GM18868 (cell line): ENCODE data around the gene LEPROT.
"Not testable (repeated sequence)": the region's sequence is repeated elsewhere in the genome, so short reads cannot be mapped to it uniquely, and the experiment has no call there.

ENCODE experiments used
- ATAC-seq: cut with Tn5 transposase; IDR thresholded peaks from one replicate; pipeline ENCODE4 v1.9.1; 2021; ENCODE audit warnings: mild to moderate bottlenecking, moderate library complexity; ENCODE audit not compliant: unreplicated experiment

LEPROT gene

GRCh38 chr1:65435987-65436386, 15.5 kb downstream of the LEPROT start:
- ATAC-seq, result no peak

DNA sequence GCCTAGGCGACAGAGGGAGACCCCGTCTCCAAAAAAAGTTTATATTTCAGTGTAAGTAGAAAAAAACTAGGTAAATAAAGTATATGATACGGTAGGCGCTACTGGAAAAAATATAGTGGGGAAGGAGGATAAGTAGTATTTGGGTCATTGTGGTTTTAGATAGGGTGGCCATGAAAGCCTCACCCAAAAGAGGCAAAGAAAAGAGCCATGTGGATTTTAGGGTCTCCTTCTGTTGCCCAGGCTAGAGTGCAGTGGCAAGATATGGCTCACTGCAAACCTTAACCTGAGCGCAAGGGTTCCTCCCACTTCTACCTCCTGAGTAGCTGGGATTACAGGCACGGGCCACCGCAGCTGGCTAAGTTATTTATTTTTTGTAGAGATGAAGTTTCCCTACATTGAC, 17.1 kb downstream of the LEPROT start:
- no peak for ATAC-seq

- ATAC-seq, result no peak
Measured at GRCh38 chr1:65440322-65440900, 19.9 kb downstream of the LEPROT start.

DNA sequence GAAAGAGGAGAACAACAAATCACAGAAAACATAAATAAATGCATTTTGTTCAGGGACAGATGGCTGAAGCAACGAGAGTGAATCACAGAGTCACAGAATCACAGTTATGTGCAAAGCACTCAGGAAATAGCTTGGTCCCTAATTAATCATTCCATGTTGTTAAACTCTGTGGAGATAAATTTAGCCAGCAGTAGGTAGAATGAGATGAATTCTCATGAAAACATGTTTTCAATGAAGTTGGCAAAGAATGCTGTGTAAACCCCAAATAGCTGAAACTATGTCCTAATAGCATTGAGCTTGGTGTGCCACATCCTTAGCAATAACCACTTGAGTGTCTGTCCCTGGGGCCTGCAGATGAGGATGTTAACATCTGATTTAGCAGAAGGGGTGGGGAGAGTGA, 20.4 kb downstream of the LEPROT start:
- ATAC-seq, result no peak

GRCh38 chr1:65441464-65441863, 21.0 kb downstream of the LEPROT start:
- ATAC-seq, result no peak

GRCh38 chr1:65442442-65442841, 22.0 kb downstream of the LEPROT start:
- ATAC-seq, result no peak

DNA sequence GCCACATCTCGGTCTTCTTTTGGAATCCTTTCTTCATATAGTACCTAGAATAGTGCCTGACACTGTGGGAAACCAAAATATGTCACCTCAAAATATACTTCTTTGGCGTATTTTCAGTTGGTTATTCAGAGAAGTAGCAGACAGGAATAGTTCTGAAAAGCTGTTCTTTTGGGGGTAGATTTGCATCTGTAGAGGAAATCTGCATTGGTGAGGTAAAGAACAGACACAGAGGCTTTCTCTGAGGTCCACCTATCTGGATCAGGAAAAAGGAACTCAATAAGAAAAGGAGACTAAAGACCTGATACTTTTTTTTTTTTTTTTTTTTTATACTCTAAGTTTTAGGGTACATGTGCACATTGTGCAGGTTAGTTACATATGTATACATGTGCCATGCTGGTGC, 23.2 kb downstream of the LEPROT start:
- no peak for ATAC-seq

DNA sequence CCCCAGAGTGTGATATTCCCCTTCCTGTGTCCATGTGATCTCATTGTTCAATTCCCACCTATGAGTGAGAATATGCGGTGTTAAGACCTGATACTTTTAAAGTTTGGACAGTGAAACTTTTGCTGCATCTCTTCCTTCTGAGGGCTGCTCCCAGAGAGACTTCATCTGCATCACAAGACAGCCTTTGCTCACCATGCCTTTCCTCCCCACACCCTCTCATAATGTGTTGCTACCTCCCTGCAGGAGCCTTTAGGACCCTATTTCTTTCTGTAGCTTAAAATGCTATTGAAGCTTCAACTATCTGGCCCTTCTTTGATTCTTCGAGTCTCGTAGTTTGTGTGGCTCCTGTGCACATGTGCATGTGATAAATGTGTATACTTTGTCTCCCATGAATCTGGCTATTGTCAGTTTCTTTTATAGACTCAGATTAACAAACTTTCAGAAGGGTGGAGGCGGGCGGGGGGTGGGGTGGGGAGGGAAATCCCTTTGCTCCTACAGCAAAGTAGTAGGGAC, 23.7 kb downstream of the LEPROT start:
- no peak for ATAC-seq

GRCh38 chr1:65445837-65446236, 25.4 kb downstream of the LEPROT start:
- no peak for ATAC-seq

DNA sequence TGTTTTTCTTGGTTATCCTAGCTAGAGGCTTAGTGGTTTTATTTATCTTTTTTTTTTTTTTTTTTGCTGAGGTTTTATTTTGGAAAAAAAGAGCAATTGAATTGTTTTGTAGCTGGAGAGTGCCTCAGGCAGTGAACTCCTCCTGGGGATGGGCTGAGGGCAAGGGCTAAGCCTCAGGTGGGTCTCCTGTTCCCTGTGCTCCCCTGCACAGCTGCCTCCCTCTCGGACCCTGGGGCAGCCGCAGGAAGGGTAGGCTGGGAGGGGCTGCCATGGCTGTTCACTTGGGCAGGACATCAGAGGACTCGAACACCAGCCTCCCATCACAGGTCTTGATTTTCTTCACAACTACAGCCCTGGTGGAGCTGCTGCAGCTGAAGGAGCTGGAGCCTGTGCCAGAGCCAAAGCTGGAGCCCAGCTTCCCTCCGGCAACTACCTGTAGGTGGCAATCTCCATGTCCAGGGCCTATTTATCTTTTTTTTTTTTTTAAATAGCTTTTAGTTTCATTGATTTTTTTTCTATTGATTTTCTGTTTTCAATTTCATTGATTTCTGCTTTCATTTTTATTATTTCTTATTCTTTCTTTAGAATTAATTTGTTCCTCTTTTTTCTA, 28.9 kb downstream of the LEPROT start:
- no peak for ATAC-seq

DNA sequence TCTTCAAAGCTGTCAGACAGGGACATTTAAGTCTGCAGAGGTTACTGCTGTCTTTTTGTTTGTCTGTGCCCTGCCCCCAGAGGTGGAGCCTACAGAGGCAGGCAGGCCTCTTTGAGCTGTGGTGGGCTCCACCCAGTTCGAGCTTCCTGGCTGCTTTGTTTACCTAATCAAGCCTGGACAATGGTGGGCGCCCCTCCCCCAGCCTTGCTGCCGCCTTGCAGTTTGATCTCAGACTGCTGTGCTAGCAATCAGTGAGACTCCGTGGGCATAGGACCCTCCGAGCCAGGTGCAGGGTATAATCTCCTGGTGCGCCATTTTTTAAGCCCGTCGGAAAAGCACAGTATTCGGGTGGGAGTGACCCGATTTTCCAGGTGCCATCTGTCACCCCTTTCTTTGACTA, 35.2 kb downstream of the LEPROT start:
- not testable (repeated sequence) for ATAC-seq

- ATAC-seq, result no peak
Measured at GRCh38 chr1:65456481-65456880, 36.0 kb downstream of the LEPROT start.

DNA sequence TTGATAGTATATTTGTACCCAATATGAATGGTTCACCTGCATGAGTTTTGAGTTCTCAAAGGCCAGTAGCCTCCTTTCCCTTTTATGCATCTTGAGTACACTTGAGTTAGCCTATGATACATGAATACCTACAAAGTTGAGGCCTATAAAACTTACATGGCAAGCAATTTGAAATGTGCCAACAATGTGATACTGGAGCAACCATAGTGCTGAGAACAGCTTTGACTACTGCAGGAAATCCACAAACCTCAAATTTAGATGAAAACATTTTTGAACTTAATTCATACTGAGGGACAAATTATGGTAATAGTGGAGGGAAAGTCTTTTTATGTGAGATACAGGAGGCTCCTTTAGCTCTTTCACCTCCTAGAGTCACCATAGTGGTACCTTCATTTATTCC, 37.4 kb downstream of the LEPROT start:
- ATAC-seq, result no peak

DNA sequence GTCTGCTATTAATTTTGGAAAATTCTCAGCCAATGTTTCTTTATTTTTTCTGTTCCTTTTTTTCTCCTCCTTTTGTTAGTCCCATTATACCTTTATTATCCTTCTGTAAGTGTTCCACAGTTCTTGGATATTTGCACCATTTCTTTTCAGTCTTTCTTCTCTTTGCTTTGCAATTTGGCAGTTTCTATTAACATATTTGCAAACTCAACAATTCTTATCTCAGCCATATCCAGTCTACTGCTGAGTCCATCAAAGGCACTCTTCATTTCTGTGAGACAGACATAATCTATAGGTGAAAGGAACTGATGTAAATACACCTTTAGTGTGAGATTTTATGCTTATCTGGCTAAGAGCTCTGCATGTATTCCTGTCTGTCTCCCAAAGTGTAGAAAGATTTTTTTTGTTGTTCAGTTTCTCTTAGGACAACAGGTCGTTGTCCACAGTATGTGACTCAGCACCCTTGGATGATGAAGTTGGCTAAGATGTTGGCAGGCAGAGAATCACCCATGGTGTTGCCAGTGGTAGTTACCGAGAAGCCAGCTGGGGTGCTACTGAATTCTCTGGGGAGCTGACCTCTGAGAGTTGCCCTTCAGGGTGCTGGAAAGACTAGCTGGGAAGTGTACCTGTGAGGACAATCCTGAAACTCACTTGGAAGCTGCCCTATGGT, 38.4 kb downstream of the LEPROT start:
- peak; percentile 23 for ATAC-seq

DNA sequence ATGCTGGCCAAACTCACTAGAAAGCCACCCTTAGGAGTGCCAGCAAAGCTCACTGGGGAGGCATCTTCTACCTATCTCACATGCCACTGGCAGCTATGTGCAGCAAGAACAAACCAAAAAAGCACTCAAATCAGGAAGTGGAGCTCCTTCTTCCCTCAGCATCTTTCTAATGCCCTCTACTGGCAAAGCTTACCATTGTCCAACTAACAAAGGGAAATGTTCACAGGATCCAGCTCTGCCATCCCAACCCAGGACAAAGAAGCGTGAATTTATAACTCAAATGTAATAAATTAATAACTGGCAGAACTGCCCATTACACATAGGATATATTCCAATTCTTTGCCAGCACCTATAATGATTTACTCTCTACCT, 38.9 kb downstream of the LEPROT start:
- ATAC-seq, result peak; percentile 99

- ATAC-seq, result not testable (repeated sequence)
Measured at GRCh38 chr1:65465837-65466236, 45.4 kb downstream of the LEPROT start.

DNA sequence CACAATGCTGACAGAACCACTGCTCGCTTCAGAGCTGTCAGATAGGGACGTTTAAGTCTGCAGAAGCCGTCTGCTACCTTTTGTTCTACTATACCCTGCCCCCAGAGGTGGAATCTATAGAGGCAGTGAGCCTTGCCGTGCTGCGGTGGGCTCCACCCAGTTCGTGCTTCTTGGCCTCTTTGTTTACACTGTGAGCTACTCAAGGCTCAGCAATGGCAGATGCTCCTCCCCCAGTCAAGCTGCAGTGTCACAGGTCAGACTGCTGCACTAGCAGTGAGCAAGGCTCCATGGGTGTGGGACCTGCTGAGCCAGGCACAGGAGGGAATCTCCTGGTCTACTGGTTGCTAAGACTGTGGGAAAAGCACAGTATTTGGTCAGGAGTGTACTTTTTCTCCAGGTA, 47.1 kb downstream of the LEPROT start:
- ATAC-seq, result no peak

DNA sequence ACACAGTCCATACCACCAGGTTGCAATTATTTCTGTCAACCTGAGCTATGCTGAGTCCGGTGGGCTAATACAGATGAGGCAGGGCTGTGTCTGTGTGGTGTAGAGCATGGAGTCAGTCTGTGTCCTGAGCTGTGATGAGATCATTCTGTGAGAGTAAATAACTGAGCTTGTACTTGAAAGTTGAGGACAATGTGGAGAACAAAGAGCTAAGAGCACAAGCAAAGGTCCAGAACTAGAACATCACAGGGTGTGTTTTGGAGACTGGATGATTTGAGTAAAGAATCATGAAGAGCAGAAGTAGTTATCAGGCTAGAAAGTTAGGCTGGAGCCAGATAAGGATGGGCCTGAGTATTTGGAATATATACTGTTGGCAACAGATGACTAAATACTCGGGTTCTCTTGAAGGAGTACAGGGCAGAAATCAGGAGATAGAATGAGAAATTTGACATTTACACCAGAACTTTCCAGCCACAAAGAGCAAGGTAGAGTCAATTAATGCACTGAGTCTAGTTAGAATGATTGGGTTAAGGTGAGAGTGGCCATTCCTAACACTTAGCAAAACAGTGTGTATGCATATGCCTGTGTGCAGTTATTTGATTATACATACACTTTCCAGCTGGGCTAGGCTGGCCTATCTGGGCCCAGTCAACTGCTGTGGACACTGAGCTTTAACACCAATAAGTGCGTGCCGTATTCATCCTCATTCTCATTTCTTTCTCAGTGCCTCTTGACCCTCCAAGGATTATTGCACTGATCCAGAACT, 48.8 kb downstream of the LEPROT start:
- no peak for ATAC-seq

DNA sequence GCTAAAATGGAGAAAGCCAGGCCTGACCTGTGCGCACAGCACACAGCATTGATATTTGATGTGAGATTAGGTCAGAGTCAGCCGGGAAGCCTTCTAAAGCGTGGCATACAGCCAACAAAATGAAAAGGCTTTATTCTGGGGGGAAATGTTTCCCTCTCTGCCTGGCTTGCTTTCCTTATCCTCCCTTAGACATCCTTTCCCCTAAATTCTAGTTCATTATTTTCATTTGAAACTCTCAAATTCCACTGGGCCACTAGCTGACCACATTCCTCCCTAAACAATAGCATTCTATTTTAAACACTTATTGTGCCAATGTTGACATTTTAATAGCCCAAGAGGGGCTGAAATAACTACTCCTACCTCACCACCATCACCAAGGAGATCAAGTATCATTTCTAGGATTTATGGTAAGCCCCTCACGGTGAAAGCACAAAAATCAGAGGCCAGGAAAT, 49.4 kb downstream of the LEPROT start:
- no peak for ATAC-seq

DNA sequence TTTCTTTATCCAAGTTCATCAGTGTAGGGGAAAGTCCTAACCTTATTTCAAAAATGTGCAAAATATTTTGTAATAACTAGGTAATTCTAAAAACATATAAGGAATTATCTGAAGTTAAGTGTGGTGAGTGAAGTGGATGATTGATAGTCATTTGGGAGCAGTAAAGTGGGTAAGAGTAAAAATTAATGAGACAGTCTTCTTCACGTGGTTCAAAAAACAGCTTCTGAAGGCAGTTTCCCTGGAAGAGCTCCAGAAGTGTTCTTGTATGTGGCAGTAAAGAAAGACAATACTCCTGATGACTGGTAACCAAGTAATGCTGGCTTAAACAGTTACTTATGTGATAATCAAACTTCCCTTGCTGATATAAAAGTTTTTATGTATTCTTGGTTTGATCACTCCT, 50.3 kb downstream of the LEPROT start:
- no peak for ATAC-seq

GRCh38 chr1:65471213-65471833, 50.9 kb downstream of the LEPROT start:
- no peak for ATAC-seq
